HCT116 (cell line): ENCODE results near the gene AMPD3. TPM values are rescaled to one million over a fixed set of nuclear protein-coding genes. Genes with fewer than 3 reads are reported as not detected.

ENCODE experiments used
- ATAC-seq: fragments of 200-7000 bp; cut with Tn5 transposase; 2 replicates; pipeline ENCODE4 v1.9.1; 2020; ENCODE audit warnings: mild to moderate bottlenecking, moderate library complexity
- BruUV-seq: library from RNA; stranded (reverse); fragments of 400-500 nt; replicated peaks from 2 replicates; lab custom pipeline; 2021; lab: Mats Ljungman, UMichigan
- CTCF ChIA-PET: fragments of 300-600 bp; sonication (Branson Sonifier 250); formaldehyde crosslinking; loops from one replicate; lab custom pipeline; 2021; ENCODE audit warnings: antibody characterized with exemption; lab: Charles Lee
- POLR2A ChIA-PET: fragments of 300-600, 350-600 bp; sonication (Branson Sonifier 250); formaldehyde crosslinking; loops from one replicate; lab custom pipeline; 2021; ENCODE audit warnings: antibody characterized with exemption; lab: Charles Lee
- RAD21 ChIA-PET, 2 experiments: fragments of 300-600 bp; sonication (Branson Sonifier 250); formaldehyde crosslinking; loops; one replicate each; lab custom pipeline; 2023; ENCODE audit warnings: low total read pairs in 2 of 2; ENCODE audit not compliant: uncharacterized antibody in 2 of 2, unreplicated experiment in 2 of 2, low non-redundant PET in 1 of 2; lab: Charles Lee
- DNase-seq: peaks from one replicate; pipeline ENCODE4 v3.0.0-alpha.2; 2010; ENCODE audit warnings: low read depth, low spot score
- H2AFZ ChIP-seq: fragments of 200-600 bp; shearing (Covaris generic), sonication (generic); 2 replicates; pipeline ENCODE4 v1.6.1; 2017; ENCODE audit warnings: low read depth, mixed run types, mixed read lengths, antibody characterized with exemption, low read length; ENCODE audit not compliant: poor library complexity, severe bottlenecking
- H3K27ac ChIP-seq: 2 replicates; pipeline ENCODE4 v1.5.1; 2012; ENCODE audit warnings: low read depth, low read length
- H3K27me3 ChIP-seq: fragments of 200-600 bp; sonication (generic); 2 replicates; pipeline ENCODE4 v1.6.1; 2016; ENCODE audit warnings: mixed run types, low read length, mixed read lengths; ENCODE audit not compliant: insufficient read depth
- H3K36me3 ChIP-seq, 2 experiments: fragments of 200-500 bp in 1 of 2; fragments of 200-600 bp in 1 of 2; sonication (Bioruptor generic) in 1 of 2; sonication (generic) in 1 of 2; 2 replicates each; pipeline versions ENCODE4 v1.5.1 to v1.6.1; 2014 to 2016; ENCODE audit warnings: low read length in 2 of 2, inconsistent platforms in 1 of 2, mixed read lengths in 1 of 2, mixed run types in 1 of 2; ENCODE audit not compliant: insufficient read depth in 2 of 2, control insufficient read depth in 1 of 2
- H3K4me1 ChIP-seq, 2 experiments: fragments of 200-600 bp in 1 of 2; sonication (generic) in 1 of 2; 2 replicates each; pipeline versions ENCODE4 v1.5.1 to v1.6.1; 2012 to 2017; ENCODE audit warnings: low read length in 2 of 2, inconsistent platforms in 1 of 2, mild to moderate bottlenecking in 1 of 2, mixed read lengths in 1 of 2, mixed run types in 1 of 2, moderate library complexity in 1 of 2; ENCODE audit not compliant: insufficient read depth in 2 of 2, control insufficient read depth in 1 of 2
- H3K4me2 ChIP-seq: fragments of 200-600 bp; sonication (generic); 2 replicates; pipeline ENCODE4 v1.6.1; 2017; ENCODE audit warnings: mixed run types, low read length, mixed read lengths
- H3K4me3 ChIP-seq, 2 experiments: fragments of 200-600 bp in 1 of 2; sonication (generic) in 1 of 2; replicated peaks in 1 of 2; 2 replicates each; pipeline ENCODE4 v1.5.1; 2011 to 2016; ENCODE audit warnings: low read length in 2 of 2, control low read depth in 1 of 2, low read depth in 1 of 2, mild to moderate bottlenecking in 1 of 2, mixed read lengths in 1 of 2, mixed run types in 1 of 2
- H3K79me2 ChIP-seq: fragments of 200-600 bp; sonication (generic); 2 replicates; pipeline ENCODE4 v1.6.1; 2017; ENCODE audit warnings: mild to moderate bottlenecking, mixed run types, low read length, moderate library complexity, mixed read lengths; ENCODE audit not compliant: insufficient read depth
- H3K9ac ChIP-seq: fragments of 200-600 bp; sonication (generic); 2 replicates; pipeline ENCODE4 v1.6.1; 2016; ENCODE audit warnings: low read length, mixed read lengths
- H3K9me2 ChIP-seq: fragments of 200-600 bp; sonication (generic), shearing (Covaris generic); 2 replicates; pipeline ENCODE4 v1.6.1; 2017; ENCODE audit warnings: mixed run types, mild to moderate bottlenecking, moderate library complexity; ENCODE audit not compliant: insufficient read depth
- H3K9me3 ChIP-seq, 2 experiments: fragments of 200-500 bp in 1 of 2; fragments of 200-600 bp in 1 of 2; sonication (Bioruptor generic) in 1 of 2; sonication (generic) in 1 of 2; 2 replicates each; pipeline ENCODE4 v1.6.1; 2014 to 2017; ENCODE audit warnings: low read length in 2 of 2, mixed read lengths in 2 of 2, inconsistent platforms in 1 of 2, low read depth in 1 of 2, mild to moderate bottlenecking in 1 of 2, mixed run types in 1 of 2, moderate library complexity in 1 of 2; ENCODE audit not compliant: control insufficient read depth in 1 of 2, insufficient read depth in 1 of 2
- H4K20me1 ChIP-seq: fragments of 200-600 bp; sonication (generic), shearing (Covaris generic); 2 replicates; pipeline ENCODE4 v1.6.1; 2017; ENCODE audit warnings: mixed run types, mild to moderate bottlenecking, moderate library complexity; ENCODE audit not compliant: insufficient read depth
- CEBPB ChIP-seq: IDR thresholded peaks from 2 replicates; pipeline ENCODE4 v1.6.1; 2012; ENCODE audit warnings: low read depth
- FOSL1 ChIP-seq: IDR thresholded peaks from 2 replicates; pipeline ENCODE4 v1.6.1; 2012; ENCODE audit warnings: low read depth
- RAD21 ChIP-seq: IDR thresholded peaks from 2 replicates; pipeline ENCODE4 v1.6.1; 2012; ENCODE audit warnings: low read depth, mild to moderate bottlenecking
- SIN3A ChIP-seq: IDR thresholded peaks from 2 replicates; pipeline ENCODE4 v1.6.1; 2012; ENCODE audit warnings: low read depth
- SP1 ChIP-seq: IDR thresholded peaks from 2 replicates; pipeline ENCODE4 v1.6.1; 2012; ENCODE audit warnings: low read depth
- SRF ChIP-seq: IDR thresholded peaks from 2 replicates; pipeline ENCODE4 v1.6.1; 2012; ENCODE audit warnings: low read depth
- ZFX ChIP-seq: fragments of 450-650 bp; IDR thresholded peaks from 2 replicates; pipeline ENCODE4 v1.6.1; 2017
- intact Hi-C: fragments of 100-400 bp; cut with micrococcal nuclease; formaldehyde crosslinking; loops from 2 replicates; pipeline ENCODE4 v1.10.0; 2022
- total RNA-seq: library from RNA; stranded (reverse); gene quantifications from one replicate; pipeline ENCODE4 v1.2.1, GENCODE V29; 2021; ENCODE audit not compliant: unreplicated experiment
- TF ChIP-seq, protein P1 (sequence below): IDR thresholded peaks from 2 replicates; pipeline ENCODE4 v1.6.1; 2012
- TF ChIP-seq, protein P2 (sequence below): IDR thresholded peaks from 2 replicates; pipeline ENCODE4 v1.6.1; 2012
- TF ChIP-seq, protein P3 (sequence below), 3 experiments: fragments of 200-600 bp in 1 of 3; sonication (generic) in 1 of 3; IDR thresholded peaks in 2 of 3; conservative IDR thresholded peaks in 1 of 3; 2 replicates each; pipeline ENCODE4 v1.5.1; 2012 to 2017; ENCODE audit warnings: low read depth in 2 of 3, low read length in 2 of 3, antibody characterized with exemption in 1 of 3, borderline replicate concordance in 1 of 3, control low read depth in 1 of 3, mild to moderate bottlenecking in 1 of 3, mixed read lengths in 1 of 3, mixed run types in 1 of 3, moderate library complexity in 1 of 3; ENCODE audit not compliant: insufficient read depth in 1 of 3
- TF ChIP-seq, protein P4 (sequence below): IDR thresholded peaks from 2 replicates; pipeline ENCODE4 v1.6.1; 2012; ENCODE audit warnings: low read depth

AMPD3 gene
- total RNA-seq, 1 experiment from 2014 or later, result 25.9 TPM

DNA sequence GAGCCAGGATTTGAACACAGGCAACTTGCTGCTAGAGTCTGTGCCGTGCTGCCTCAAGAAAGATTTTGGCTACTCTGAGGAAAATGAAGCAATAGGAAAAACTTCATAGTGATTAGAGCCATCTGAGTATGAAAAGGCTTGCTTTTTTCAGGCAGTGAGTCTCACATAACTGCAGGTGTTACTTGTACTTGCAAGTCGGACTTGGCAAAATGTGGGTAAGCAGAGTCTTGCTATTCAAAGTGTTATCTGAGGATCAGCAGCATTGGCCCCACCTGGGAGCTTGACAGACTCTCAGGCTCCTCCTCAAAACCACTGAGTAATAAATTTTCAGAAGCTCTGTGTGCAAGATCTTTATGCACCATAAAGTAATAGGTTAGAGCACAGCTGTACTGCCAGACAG, 67.9 kb downstream of the AMPD3 start:
- DNase-seq (no peak), ATAC-seq (no peak)
- ChIA-PET RAD21 (no interaction called here), CTCF (interaction anchor here (1.0 kb wide), 1 partner anchor 8 kb away, joined by 3 read pairs; no protein-coding TSS in a partner anchor), POLR2A (no interaction called here)
- Histone ChIP-seq H3K36me3 (peaks cover 21 to 63% of the 10 kb centered on the region in 2 experiments), H3K4me3 (no peak overlapping the region), H3K79me2 (peaks cover 73% of the 10 kb centered on the region), H3K27me3 (no peaks in the 10 kb centered on the region), H3K9me3 (no peaks in the 10 kb centered on the region), H3K9me2 (no peaks in the 10 kb centered on the region), H3K9ac (no peak overlapping the region), H4K20me1 (no peaks in the 10 kb centered on the region), H2AFZ (no peak overlapping the region), H3K27ac (peak overlapping the region; percentile 12; the same call in 1 of the 2 replicates), H3K4me2 (no peak overlapping the region), H3K4me1 (peaks cover 25 to 68% of the 10 kb centered on the region in 2 experiments)
- TF ChIP-seq FOSL1, result no peak
- TF ChIP-seq, protein P1, sequence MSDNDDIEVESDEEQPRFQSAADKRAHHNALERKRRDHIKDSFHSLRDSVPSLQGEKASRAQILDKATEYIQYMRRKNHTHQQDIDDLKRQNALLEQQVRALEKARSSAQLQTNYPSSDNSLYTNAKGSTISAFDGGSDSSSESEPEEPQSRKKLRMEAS, result no peak
- no peak for TF ChIP-seq CEBPB
- no peak for TF ChIP-seq SIN3A
- TF ChIP-seq, protein P2, sequence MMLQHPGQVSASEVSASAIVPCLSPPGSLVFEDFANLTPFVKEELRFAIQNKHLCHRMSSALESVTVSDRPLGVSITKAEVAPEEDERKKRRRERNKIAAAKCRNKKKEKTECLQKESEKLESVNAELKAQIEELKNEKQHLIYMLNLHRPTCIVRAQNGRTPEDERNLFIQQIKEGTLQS, result no peak
- TF ChIP-seq, protein P3, sequence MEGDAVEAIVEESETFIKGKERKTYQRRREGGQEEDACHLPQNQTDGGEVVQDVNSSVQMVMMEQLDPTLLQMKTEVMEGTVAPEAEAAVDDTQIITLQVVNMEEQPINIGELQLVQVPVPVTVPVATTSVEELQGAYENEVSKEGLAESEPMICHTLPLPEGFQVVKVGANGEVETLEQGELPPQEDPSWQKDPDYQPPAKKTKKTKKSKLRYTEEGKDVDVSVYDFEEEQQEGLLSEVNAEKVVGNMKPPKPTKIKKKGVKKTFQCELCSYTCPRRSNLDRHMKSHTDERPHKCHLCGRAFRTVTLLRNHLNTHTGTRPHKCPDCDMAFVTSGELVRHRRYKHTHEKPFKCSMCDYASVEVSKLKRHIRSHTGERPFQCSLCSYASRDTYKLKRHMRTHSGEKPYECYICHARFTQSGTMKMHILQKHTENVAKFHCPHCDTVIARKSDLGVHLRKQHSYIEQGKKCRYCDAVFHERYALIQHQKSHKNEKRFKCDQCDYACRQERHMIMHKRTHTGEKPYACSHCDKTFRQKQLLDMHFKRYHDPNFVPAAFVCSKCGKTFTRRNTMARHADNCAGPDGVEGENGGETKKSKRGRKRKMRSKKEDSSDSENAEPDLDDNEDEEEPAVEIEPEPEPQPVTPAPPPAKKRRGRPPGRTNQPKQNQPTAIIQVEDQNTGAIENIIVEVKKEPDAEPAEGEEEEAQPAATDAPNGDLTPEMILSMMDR (IDR thresholded peaks at IDR 0.05 in 2 of 3, conservative IDR thresholded peaks at IDR 0.05 in 1 of 3; ENCODE audit: borderline replicate concordance in 1 of 3, insufficient read depth in 1 of 3, low read depth in 2 of 3, low read length in 2 of 3), result no peak
- intact Hi-C loops, result no loop called here
- no TSS peak for BruUV-seq

DNA sequence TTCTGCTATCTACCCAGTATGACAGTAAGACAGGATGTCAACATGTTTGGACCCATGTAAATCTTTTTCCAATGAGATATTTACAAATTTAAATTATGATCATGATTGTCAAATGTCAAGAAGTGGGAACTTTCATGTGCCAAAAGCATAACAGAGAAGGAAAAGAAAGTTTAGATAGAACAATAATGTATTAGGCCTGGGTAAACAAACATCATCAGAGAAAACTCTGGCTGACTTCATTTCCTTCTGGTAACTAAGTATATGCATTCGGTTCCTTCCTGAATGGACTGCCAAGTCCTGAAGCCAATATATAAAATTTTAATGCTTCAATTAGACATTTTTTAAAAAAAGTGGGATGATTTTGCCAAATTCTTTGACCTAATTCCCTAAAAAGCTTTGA, 69.4 kb downstream of the AMPD3 start:
- Histone ChIP-seq H3K4me1 (peaks cover 41 to 71% of the 10 kb centered on the region in 2 experiments), H3K79me2 (peaks cover 68% of the 10 kb centered on the region), H2AFZ (no peak overlapping the region), H3K4me2 (no peak overlapping the region), H3K9ac (no peak overlapping the region), H3K4me3 (no peak overlapping the region), H3K27me3 (no peaks in the 10 kb centered on the region), H3K36me3 (peaks cover 16 to 69% of the 10 kb centered on the region in 2 experiments), H3K9me2 (no peaks in the 10 kb centered on the region), H3K9me3 (no peaks in the 10 kb centered on the region), H3K27ac (no peak overlapping the region), H4K20me1 (no peaks in the 10 kb centered on the region)
- DNase-seq, result no peak
- BruUV-seq, result no TSS peak
- ChIA-PET CTCF (no interaction called here), RAD21 (no interaction called here), POLR2A (no interaction called here)
- intact Hi-C loops, result no loop called here
- no peak for ATAC-seq
- TF ChIP-seq FOSL1, result no peak
- TF ChIP-seq, protein P2, result no peak
- TF ChIP-seq SP1, result no peak
- TF ChIP-seq, protein P4, sequence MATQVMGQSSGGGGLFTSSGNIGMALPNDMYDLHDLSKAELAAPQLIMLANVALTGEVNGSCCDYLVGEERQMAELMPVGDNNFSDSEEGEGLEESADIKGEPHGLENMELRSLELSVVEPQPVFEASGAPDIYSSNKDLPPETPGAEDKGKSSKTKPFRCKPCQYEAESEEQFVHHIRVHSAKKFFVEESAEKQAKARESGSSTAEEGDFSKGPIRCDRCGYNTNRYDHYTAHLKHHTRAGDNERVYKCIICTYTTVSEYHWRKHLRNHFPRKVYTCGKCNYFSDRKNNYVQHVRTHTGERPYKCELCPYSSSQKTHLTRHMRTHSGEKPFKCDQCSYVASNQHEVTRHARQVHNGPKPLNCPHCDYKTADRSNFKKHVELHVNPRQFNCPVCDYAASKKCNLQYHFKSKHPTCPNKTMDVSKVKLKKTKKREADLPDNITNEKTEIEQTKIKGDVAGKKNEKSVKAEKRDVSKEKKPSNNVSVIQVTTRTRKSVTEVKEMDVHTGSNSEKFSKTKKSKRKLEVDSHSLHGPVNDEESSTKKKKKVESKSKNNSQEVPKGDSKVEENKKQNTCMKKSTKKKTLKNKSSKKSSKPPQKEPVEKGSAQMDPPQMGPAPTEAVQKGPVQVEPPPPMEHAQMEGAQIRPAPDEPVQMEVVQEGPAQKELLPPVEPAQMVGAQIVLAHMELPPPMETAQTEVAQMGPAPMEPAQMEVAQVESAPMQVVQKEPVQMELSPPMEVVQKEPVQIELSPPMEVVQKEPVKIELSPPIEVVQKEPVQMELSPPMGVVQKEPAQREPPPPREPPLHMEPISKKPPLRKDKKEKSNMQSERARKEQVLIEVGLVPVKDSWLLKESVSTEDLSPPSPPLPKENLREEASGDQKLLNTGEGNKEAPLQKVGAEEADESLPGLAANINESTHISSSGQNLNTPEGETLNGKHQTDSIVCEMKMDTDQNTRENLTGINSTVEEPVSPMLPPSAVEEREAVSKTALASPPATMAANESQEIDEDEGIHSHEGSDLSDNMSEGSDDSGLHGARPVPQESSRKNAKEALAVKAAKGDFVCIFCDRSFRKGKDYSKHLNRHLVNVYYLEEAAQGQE, result no peak
- TF ChIP-seq ZFX, result no peak
- TF ChIP-seq SRF, result no peak
- TF ChIP-seq SIN3A, result no peak
- no peak for TF ChIP-seq RAD21
